Smooth muscle cell (in vitro differentiated cells): ENCODE measurements around the gene PARP16. TPM values are rescaled to one million over a fixed set of nuclear protein-coding genes. Genes with fewer than 3 reads are reported as not detected.

Experiments used
- DNase-seq: peaks from one replicate; lab custom pipeline; 2025; ENCODE audit not compliant: unreplicated experiment; lab: John Stamatoyannopoulos, UW
- H2AFZ ChIP-seq: fragments of 200-600 bp; sonication (generic); 2 replicates; pipeline ENCODE4 v1.6.0; 2016; ENCODE audit warnings: antibody characterized with exemption, low read depth, mild to moderate bottlenecking
- H3F3A ChIP-seq: fragments of 200-600 bp; sonication (generic); 2 replicates; pipeline ENCODE4 v1.6.0; 2017; ENCODE audit warnings: antibody characterized with exemption, low read depth
- H3K27ac ChIP-seq: fragments of 200-600 bp; sonication (generic); 2 replicates; pipeline ENCODE4 v1.5.1; 2016; ENCODE audit warnings: low read depth, mild to moderate bottlenecking
- H3K27me3 ChIP-seq: fragments of 200-600 bp; sonication (generic); 2 replicates; pipeline ENCODE4 v1.6.1; 2016; ENCODE audit warnings: low read depth, mild to moderate bottlenecking
- H3K36me3 ChIP-seq: fragments of 200-600 bp; sonication (generic); 2 replicates; pipeline ENCODE4 v1.5.1; 2016; ENCODE audit warnings: low read depth
- H3K4me1 ChIP-seq: fragments of 200-600 bp; sonication (generic); 2 replicates; pipeline ENCODE4 v1.5.1; 2016; ENCODE audit warnings: low read depth
- H3K4me2 ChIP-seq: fragments of 200-600 bp; sonication (generic); 2 replicates; pipeline ENCODE4 v1.6.0; 2016; ENCODE audit warnings: mild to moderate bottlenecking
- H3K4me3 ChIP-seq: fragments of 200-600 bp; sonication (generic); 2 replicates; pipeline ENCODE4 v1.5.1; 2016; ENCODE audit warnings: mild to moderate bottlenecking
- H3K79me2 ChIP-seq: fragments of 200-600 bp; sonication (generic); 2 replicates; pipeline ENCODE4 v1.6.0; 2016; ENCODE audit warnings: low read depth, mild to moderate bottlenecking
- H3K9ac ChIP-seq: fragments of 200-600 bp; sonication (generic); 2 replicates; pipeline ENCODE4 v1.6.0; 2016; ENCODE audit warnings: low read depth
- H3K9me3 ChIP-seq: fragments of 200-600 bp; sonication (generic); replicated peaks from 2 replicates; pipeline ENCODE4 v1.5.1; 2016; ENCODE audit warnings: low read depth
- H4K20me1 ChIP-seq: fragments of 200-600 bp; sonication (generic); 2 replicates; pipeline ENCODE4 v1.6.0; 2016; ENCODE audit warnings: low read depth
- whole genome bisulfite sequencing: methylation state at CpG from one replicate; pipeline ENCODE4 v1.1.7; 2016; ENCODE audit warnings: low lambda C conversion rate; 5-methylcytosine and 5-hydroxymethylcytosine counted together
- polyA plus RNA-seq: library from polyadenylated mRNA; unstranded; fragments of >200 nt; fragmentation: Nextera tagmentation; extraction: Ambion mirVana; gene quantifications from 2 replicates; pipeline ENCODE4 v1.2.1, GENCODE V29; 2016
- total RNA-seq: library from RNA; depleted of rRNA; stranded (reverse); fragments of >200 nt; gene quantifications from 2 replicates; pipeline ENCODE4 v1.2.3, GENCODE V29; 2014
- TF ChIP-seq, protein P1 (sequence below): fragments of 200-600 bp; sonication (generic); IDR thresholded peaks from 2 replicates; pipeline ENCODE4 v1.5.1; 2017; ENCODE audit warnings: borderline replicate concordance, mild to moderate bottlenecking, antibody characterized with exemption; ENCODE audit not compliant: insufficient read depth, poor library complexity, severe bottlenecking

Gene PARP16
- total and polyA plus RNA-seq, 2 experiments from 2014 or later = 6.0 to 15.1 TPM

DNA sequence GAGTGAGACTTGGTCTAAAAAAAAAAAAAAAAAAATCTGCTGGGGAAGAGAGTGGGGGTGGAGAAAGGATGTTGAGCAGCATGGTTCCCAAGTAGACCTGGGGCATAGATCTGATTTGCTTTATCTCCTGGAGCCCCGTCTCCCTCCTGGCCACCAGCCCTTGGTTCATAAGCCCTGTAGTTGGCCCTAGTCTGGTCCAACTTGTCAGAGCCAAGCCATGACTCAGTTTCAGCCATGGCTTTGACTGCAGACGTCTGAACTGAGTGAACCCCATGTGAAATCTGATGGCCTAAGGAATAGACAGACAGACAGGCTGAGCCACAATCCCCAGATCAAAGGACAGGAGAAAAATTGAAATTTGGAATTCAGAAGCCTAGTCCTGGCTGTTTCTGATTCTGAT is 73.4 kb downstream of the PARP16 start:
- Histone ChIP-seq H3K27me3 (no peaks in the 10 kb centered on the region), H3K4me2 (no peak overlapping the region), H2AFZ (no peak overlapping the region), H3K9me3 (no peaks in the 10 kb centered on the region), H3F3A (peaks cover 4% of the 10 kb centered on the region), H3K4me1 (peaks cover 34% of the 10 kb centered on the region), H3K9ac (no peak overlapping the region), H3K79me2 (no peaks in the 10 kb centered on the region), H3K27ac (no peak overlapping the region), H4K20me1 (no peaks in the 10 kb centered on the region), H3K4me3 (no peak overlapping the region), H3K36me3 (no peaks in the 10 kb centered on the region)
- no peak for DNase-seq
- 42% methylated on average over 2 of the region's 2 CpGs for WGBS
- TF ChIP-seq, protein P1, sequence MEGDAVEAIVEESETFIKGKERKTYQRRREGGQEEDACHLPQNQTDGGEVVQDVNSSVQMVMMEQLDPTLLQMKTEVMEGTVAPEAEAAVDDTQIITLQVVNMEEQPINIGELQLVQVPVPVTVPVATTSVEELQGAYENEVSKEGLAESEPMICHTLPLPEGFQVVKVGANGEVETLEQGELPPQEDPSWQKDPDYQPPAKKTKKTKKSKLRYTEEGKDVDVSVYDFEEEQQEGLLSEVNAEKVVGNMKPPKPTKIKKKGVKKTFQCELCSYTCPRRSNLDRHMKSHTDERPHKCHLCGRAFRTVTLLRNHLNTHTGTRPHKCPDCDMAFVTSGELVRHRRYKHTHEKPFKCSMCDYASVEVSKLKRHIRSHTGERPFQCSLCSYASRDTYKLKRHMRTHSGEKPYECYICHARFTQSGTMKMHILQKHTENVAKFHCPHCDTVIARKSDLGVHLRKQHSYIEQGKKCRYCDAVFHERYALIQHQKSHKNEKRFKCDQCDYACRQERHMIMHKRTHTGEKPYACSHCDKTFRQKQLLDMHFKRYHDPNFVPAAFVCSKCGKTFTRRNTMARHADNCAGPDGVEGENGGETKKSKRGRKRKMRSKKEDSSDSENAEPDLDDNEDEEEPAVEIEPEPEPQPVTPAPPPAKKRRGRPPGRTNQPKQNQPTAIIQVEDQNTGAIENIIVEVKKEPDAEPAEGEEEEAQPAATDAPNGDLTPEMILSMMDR = no peak

DNA sequence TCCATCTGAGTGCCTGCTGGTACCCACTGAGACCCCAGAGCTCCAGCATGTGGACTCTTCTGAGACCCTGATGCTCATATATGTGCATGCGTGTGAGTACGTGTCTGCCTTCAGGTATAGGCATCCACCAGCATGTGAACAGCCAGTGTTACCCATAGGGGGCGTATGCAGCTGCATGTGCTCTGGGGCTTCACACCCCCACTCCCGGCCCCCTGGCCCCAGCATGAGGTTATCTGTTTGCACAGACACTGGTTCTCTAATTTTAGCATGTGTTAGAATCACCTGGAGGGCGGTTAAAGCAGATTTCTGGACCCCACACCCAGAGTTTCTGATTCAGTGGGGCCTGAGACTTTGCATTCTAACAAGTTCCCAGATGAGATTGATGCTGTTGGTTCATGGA is 74.6 kb downstream of the PARP16 start:
- no peak overlapping the region for H2AFZ ChIP-seq
- no peaks in the 10 kb centered on the region for H3K79me2 ChIP-seq
- H3K9me3 ChIP-seq = no peaks in the 10 kb centered on the region
- DNase-seq = no peak
- peak overlapping the region; percentile 74 for H3K4me2 ChIP-seq
- no peak overlapping the region for H3K4me3 ChIP-seq
- TF ChIP-seq, protein P1 = peak; percentile 36
- H3K27ac ChIP-seq = peak overlapping the region; percentile 53
- no peaks in the 10 kb centered on the region for H4K20me1 ChIP-seq
- H3K4me1 ChIP-seq = peaks cover 34% of the 10 kb centered on the region
- H3K36me3 ChIP-seq = no peaks in the 10 kb centered on the region
- H3F3A ChIP-seq = peaks cover 4% of the 10 kb centered on the region
- H3K27me3 ChIP-seq = no peaks in the 10 kb centered on the region
- H3K9ac ChIP-seq = no peak overlapping the region
- 70% methylated on average over 5 of the region's 5 CpGs for WGBS

DNA sequence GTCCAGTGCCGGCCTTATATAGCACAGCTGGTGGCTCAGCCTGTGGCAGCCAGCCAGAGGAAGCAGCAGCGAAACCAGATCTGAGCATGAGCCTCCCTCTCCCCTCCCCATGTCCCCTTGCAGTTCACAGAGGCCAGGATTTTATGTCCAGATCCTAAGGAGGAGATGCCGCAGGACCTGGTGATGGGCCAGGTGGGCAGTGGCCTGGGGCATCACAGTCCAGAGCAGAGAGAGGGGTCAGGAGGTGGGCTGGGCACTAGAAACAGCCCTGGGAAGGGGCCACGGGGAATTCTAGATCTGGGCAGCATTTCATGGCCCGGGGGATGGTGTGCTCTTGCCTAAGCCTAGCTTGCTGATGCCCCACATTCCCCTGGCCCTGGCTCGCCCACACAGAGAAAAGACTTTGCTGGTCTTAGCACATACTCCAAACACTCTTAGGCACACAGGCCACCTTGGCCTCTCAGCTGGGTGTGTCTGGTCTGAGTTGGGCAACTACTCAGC is 75.2 kb downstream of the PARP16 start:
- no peak for DNase-seq
- Histone ChIP-seq H3F3A (peaks cover 4% of the 10 kb centered on the region), H3K4me2 (peak overlapping the region; percentile 74), H3K79me2 (no peaks in the 10 kb centered on the region), H3K9me3 (no peaks in the 10 kb centered on the region), H3K36me3 (no peaks in the 10 kb centered on the region), H2AFZ (no peak overlapping the region), H3K9ac (no peak overlapping the region), H3K27me3 (no peaks in the 10 kb centered on the region), H3K27ac (peak overlapping the region; percentile 65), H3K4me1 (peaks cover 34% of the 10 kb centered on the region), H3K4me3 (no peak overlapping the region), H4K20me1 (no peaks in the 10 kb centered on the region)
- TF ChIP-seq, protein P1 = no peak
- WGBS = 43% methylated on average over 6 of the region's 6 CpGs

DNA sequence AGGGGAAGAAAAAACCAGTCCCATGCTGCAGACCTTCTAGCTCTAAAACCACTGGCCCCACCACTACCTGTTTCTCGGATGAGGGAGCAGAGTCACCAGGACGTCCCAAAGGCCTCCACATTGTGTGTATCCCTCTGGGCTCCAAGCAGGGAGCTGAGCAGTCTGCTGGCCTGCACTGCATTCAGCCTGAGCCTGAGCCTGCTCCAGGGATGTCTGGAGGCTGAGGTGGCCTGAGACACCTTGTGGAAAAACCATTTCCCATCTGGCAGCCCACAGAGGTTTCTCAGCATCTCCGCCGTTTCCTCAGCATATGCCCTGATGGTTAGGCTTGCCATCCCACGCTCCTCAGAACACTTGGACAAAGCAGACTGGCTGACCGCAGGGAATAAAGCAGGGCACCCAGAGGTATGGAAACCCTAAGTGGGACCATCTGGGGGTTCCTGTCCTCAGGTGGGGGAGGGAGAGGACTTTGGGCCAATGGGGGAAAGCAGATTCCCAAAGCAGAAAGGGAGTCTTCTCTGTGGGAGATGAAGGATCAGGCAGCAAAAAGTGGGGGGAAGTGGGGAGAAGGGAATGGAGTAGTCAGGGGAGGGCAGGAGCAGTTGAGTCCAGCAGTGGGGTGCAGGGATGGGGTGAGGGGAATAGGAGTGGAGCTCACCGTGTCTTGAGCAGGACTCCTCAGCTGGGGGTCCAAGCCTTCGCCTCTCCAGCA is 75.8 kb downstream of the PARP16 start, which contains the start of gene CILP:
Gene CILP, minus strand, starts transcription at position 704 of the 712 bp plus-strand sequence. CDS start 1,718 bp downstream, outside the sequence.
- TF ChIP-seq, protein P1 = no peak
- no peaks in the 10 kb centered on the region for H3K9me3 ChIP-seq
- WGBS = 69% methylated on average over 8 of the region's 8 CpGs
- H3K4me2 ChIP-seq = peak within 1 kb of the TSS; percentile 74
- peaks cover 4% of the 10 kb centered on the region for H3F3A ChIP-seq
- peak within 1 kb of the TSS; percentile 61 for H2AFZ ChIP-seq
- H4K20me1 ChIP-seq = no peaks in the 10 kb centered on the region
- H3K4me1 ChIP-seq = peaks cover 34% of the 10 kb centered on the region
- DNase-seq = no peak
- no peaks in the 10 kb centered on the region for H3K79me2 ChIP-seq
- H3K4me3 ChIP-seq = no peak within 1 kb of the TSS
- no peaks in the 10 kb centered on the region for H3K36me3 ChIP-seq
- H3K27me3 ChIP-seq = no peaks in the 10 kb centered on the region
- H3K27ac ChIP-seq = peak within 1 kb of the TSS; percentile 65
- H3K9ac ChIP-seq = no peak within 1 kb of the TSS
